Loucy (cell line): ENCODE measurements around the gene SNX27.

Source experiments
- H2AFZ ChIP-seq: fragments of 200-600 bp; sonication (generic); 2 replicates; pipeline ENCODE4 v1.6.0; 2016; ENCODE audit warnings: antibody characterized with exemption, mild to moderate bottlenecking, low read length, moderate library complexity
- H3F3A ChIP-seq: fragments of 200-600 bp; 2 replicates; pipeline ENCODE4 v1.6.0; 2016; ENCODE audit warnings: antibody characterized with exemption, low read depth, mild to moderate bottlenecking
- H3K27me3 ChIP-seq: fragments of 200-600 bp; sonication (generic); 2 replicates; pipeline ENCODE4 v1.6.1; 2014; ENCODE audit warnings: low read length, mild to moderate bottlenecking; ENCODE audit not compliant: insufficient read depth, poor library complexity, severe bottlenecking
- H3K36me3 ChIP-seq: fragments of 200-600 bp; sonication (generic); 2 replicates; pipeline ENCODE4 v1.6.1; 2016; ENCODE audit warnings: low read length; ENCODE audit not compliant: insufficient read depth
- H3K4me1 ChIP-seq: fragments of 200-600 bp; sonication (generic); 2 replicates; pipeline ENCODE4 v1.5.1; 2014; ENCODE audit warnings: low read length, mild to moderate bottlenecking; ENCODE audit not compliant: insufficient read depth, poor library complexity, severe bottlenecking
- H3K4me2 ChIP-seq: fragments of 200-600 bp; sonication (generic); 2 replicates; pipeline ENCODE4 v1.6.0; 2014; ENCODE audit warnings: antibody characterized with exemption, low read length, low read depth, mild to moderate bottlenecking; ENCODE audit not compliant: poor library complexity, severe bottlenecking
- H3K4me3 ChIP-seq: fragments of 200-600 bp; sonication (generic); 2 replicates; pipeline ENCODE4 v1.5.1; 2014; ENCODE audit warnings: low read length, mild to moderate bottlenecking, mixed read lengths; ENCODE audit not compliant: poor library complexity, severe bottlenecking
- H3K79me2 ChIP-seq: fragments of 200-600 bp; sonication (generic); 2 replicates; pipeline ENCODE4 v1.6.1; 2014; ENCODE audit warnings: low read length; ENCODE audit not compliant: insufficient read depth
- H3K9ac ChIP-seq: fragments of 200-600 bp; sonication (generic); 2 replicates; pipeline ENCODE4 v1.6.0; 2014; ENCODE audit warnings: mild to moderate bottlenecking, low read depth, low read length, moderate library complexity; ENCODE audit not compliant: poor library complexity, severe bottlenecking
- H3K9me2 ChIP-seq: fragments of 200-600 bp; sonication (generic); replicated peaks from 2 replicates; pipeline ENCODE4 v1.6.1; 2016; ENCODE audit warnings: low read depth, low read length, mixed read lengths
- H3K9me3 ChIP-seq: fragments of 200-600 bp; sonication (generic); 2 replicates; pipeline ENCODE4 v1.6.1; 2014; ENCODE audit warnings: mild to moderate bottlenecking, antibody characterized with exemption, low read length, low read depth; ENCODE audit not compliant: insufficient read depth
- H4K20me1 ChIP-seq: fragments of 200-600 bp; sonication (generic); 2 replicates; pipeline ENCODE4 v1.6.0; 2014; ENCODE audit warnings: antibody characterized with exemption, low read length, mild to moderate bottlenecking; ENCODE audit not compliant: insufficient read depth, poor library complexity, severe bottlenecking
- EZH2phosphoT487 ChIP-seq: fragments of 200-600 bp; IDR thresholded peaks from 2 replicates; pipeline ENCODE4 v1.6.1; 2018; ENCODE audit warnings: antibody characterized with exemption, mild to moderate bottlenecking, moderate library complexity, borderline replicate concordance
- TF ChIP-seq, protein P1 (sequence below): fragments of 200-600 bp; sonication (generic); conservative IDR thresholded peaks from 2 replicates; pipeline ENCODE4 v1.5.1; 2014; ENCODE audit warnings: mild to moderate bottlenecking, antibody characterized with exemption, low read length

Gene SNX27

DNA sequence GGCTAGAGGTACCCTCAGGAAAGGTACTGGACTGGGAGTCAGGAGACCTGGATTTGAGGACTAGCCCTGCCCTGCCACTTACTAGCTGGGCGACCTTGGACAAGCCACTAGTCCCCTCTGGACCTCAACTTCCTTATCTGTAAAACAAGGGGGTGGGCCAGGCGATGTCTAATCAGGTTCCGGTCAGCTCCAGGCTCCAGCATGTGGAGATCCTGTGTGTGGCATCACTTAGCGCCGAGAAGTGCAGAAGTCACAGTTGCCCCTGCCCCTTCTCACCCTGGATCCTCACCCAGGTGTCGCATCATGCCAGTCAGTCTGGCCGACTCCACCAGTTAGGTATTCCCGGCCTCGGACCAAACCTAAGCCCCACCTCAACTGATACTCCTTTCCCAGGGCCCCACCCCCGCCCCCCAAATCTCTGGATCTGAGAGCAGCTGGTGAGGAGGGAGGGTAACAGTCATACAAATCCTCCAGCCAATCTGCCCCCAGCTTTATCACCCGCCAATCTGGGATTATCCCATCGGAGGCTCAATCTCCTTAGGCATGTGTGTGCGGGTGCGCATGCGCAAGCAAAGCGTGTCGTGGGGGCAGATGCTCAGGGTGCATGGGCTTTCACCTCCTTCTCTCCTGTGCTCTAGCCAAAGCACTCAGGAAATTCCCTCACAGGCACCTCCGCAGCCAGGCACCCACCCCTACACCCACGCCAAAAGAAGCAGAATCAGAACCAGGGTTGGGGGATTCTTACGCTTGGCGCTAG is 99.4 kb downstream of the SNX27 start:
- Histone ChIP-seq H3K4me2 (no peak overlapping the region), H3K9me2 (no peaks in the 10 kb centered on the region), H3F3A (no peaks in the 10 kb centered on the region), H3K79me2 (no peaks in the 10 kb centered on the region), H3K9ac (no peak overlapping the region), H4K20me1 (no peaks in the 10 kb centered on the region), H3K27me3 (no peaks in the 10 kb centered on the region), H2AFZ (no peak overlapping the region), H3K9me3 (no peaks in the 10 kb centered on the region), H3K4me1 (peaks cover 12% of the 10 kb centered on the region), H3K4me3 (no peak overlapping the region), H3K36me3 (no peaks in the 10 kb centered on the region)
- TF ChIP-seq, protein P1, sequence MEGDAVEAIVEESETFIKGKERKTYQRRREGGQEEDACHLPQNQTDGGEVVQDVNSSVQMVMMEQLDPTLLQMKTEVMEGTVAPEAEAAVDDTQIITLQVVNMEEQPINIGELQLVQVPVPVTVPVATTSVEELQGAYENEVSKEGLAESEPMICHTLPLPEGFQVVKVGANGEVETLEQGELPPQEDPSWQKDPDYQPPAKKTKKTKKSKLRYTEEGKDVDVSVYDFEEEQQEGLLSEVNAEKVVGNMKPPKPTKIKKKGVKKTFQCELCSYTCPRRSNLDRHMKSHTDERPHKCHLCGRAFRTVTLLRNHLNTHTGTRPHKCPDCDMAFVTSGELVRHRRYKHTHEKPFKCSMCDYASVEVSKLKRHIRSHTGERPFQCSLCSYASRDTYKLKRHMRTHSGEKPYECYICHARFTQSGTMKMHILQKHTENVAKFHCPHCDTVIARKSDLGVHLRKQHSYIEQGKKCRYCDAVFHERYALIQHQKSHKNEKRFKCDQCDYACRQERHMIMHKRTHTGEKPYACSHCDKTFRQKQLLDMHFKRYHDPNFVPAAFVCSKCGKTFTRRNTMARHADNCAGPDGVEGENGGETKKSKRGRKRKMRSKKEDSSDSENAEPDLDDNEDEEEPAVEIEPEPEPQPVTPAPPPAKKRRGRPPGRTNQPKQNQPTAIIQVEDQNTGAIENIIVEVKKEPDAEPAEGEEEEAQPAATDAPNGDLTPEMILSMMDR: no peak
- no peak for TF ChIP-seq EZH2phosphoT487

DNA sequence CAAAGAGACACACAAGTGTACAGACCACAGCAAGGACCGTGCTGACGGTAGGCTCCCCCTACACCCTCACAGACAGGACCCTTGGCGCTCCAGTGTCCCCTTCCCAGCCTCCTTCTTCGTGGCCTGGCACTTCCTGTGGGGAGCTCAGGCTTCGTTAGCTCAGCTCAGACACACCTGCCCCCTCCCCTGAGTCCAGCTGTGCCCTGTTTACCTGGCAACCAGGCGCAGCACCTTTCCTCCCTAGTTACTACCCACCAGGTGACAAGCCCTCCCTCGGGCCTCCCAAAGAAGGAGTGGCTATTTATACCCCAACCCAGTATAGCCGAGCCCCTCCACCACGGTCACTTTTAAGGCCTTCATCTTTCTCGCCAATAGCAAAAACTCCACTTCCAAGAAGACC is 100.1 kb downstream of the SNX27 start:
- H3K27me3 ChIP-seq: no peaks in the 10 kb centered on the region
- no peaks in the 10 kb centered on the region for H3K9me2 ChIP-seq

DNA sequence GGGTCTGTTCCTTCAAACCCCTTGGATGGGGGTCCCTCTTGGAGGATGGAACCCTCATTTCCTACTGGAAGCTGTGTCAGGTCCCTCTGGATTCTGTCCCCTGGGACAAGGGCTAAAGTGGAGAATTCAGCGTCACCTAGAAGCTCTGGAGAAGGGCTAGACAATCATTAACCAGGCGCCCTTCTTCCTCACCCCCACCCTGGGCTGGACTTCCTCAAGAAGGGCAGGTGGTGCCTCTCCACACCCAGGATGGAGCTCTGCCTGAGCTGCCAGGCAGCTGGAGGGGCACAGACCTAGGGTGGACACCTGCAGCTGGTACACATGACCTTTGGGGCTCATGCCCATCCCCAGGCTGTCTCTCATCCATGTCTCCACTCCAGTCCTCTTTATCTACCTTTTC is 101.2 kb downstream of the SNX27 start:
- H3K4me1 ChIP-seq: no peaks in the 10 kb centered on the region
- H4K20me1 ChIP-seq: no peaks in the 10 kb centered on the region
- no peaks in the 10 kb centered on the region for H3K79me2 ChIP-seq
- no peaks in the 10 kb centered on the region for H3K9me3 ChIP-seq
- no peaks in the 10 kb centered on the region for H3K9me2 ChIP-seq
- no peak overlapping the region for H3K4me3 ChIP-seq
- no peaks in the 10 kb centered on the region for H3K27me3 ChIP-seq
- no peaks in the 10 kb centered on the region for H3F3A ChIP-seq
- H2AFZ ChIP-seq: no peak overlapping the region
- H3K9ac ChIP-seq: no peak overlapping the region
- no peak overlapping the region for H3K4me2 ChIP-seq
- TF ChIP-seq, protein P1: no peak
- no peak for TF ChIP-seq EZH2phosphoT487
- no peaks in the 10 kb centered on the region for H3K36me3 ChIP-seq

More for the DNA sequence above, 100.1 kb downstream of the SNX27 start:
- no peaks in the 10 kb centered on the region for H3K79me2 ChIP-seq
- H3K4me1 ChIP-seq: peaks cover 4% of the 10 kb centered on the region
- no peaks in the 10 kb centered on the region for H3K9me3 ChIP-seq
- no peak overlapping the region for H3K9ac ChIP-seq
- no peaks in the 10 kb centered on the region for H4K20me1 ChIP-seq
- no peak overlapping the region for H3K4me3 ChIP-seq
- TF ChIP-seq EZH2phosphoT487: no peak
- TF ChIP-seq, protein P1: no peak
- no peaks in the 10 kb centered on the region for H3K36me3 ChIP-seq
- no peak overlapping the region for H3K4me2 ChIP-seq
- H3F3A ChIP-seq: no peaks in the 10 kb centered on the region
- H2AFZ ChIP-seq: no peak overlapping the region
